Esophagus squamous epithelium (tissue), 4 donors: ENCODE results near the gene ZDHHC11B.
"Not testable (repeated sequence)": the region's sequence is repeated elsewhere in the genome, so short reads cannot be mapped to it uniquely, and the experiment has no call there.

Experiments
- POLR2A ChIP-seq, 4 donors: fragments of 450-650 bp; IDR thresholded peaks; one replicate each; pipeline ENCODE4 v1.6.1; 2017; ENCODE audit warnings: antibody characterized with exemption in 4 of 4, mild to moderate bottlenecking in 4 of 4, moderate library complexity in 3 of 4
- TF ChIP-seq, protein P1 (sequence below), 6 experiments: fragments of 450-650 bp in 4 of 6; fragments of 200-600 bp in 2 of 6; sonication (generic) in 2 of 6; IDR thresholded peaks; one replicate each; pipeline ENCODE4 v1.5.1; 2016 to 2019; ENCODE audit warnings: antibody characterized with exemption in 6 of 6, mild to moderate bottlenecking in 4 of 6, moderate library complexity in 4 of 6

DNA sequence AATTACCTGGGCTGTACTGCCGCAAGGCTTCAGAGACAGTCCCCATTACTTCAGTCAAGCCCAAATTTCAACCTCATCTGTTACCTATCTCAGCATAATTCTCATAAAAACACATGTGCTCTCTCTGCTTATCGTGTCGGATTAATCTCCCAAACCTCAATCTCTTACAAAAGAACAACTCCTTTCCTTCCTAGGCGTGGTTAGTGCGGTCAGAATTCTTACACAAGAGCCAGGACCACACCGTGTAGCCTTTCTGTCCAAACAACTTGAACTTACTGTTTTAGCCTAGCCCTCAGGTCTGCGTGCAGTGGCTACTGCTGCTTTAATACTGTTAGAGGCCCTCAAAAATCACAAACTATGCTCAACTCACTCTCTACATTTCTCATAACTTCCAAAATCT is 78.4 kb downstream of the ZDHHC11B start:
- TF ChIP-seq, protein P1, sequence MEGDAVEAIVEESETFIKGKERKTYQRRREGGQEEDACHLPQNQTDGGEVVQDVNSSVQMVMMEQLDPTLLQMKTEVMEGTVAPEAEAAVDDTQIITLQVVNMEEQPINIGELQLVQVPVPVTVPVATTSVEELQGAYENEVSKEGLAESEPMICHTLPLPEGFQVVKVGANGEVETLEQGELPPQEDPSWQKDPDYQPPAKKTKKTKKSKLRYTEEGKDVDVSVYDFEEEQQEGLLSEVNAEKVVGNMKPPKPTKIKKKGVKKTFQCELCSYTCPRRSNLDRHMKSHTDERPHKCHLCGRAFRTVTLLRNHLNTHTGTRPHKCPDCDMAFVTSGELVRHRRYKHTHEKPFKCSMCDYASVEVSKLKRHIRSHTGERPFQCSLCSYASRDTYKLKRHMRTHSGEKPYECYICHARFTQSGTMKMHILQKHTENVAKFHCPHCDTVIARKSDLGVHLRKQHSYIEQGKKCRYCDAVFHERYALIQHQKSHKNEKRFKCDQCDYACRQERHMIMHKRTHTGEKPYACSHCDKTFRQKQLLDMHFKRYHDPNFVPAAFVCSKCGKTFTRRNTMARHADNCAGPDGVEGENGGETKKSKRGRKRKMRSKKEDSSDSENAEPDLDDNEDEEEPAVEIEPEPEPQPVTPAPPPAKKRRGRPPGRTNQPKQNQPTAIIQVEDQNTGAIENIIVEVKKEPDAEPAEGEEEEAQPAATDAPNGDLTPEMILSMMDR (IDR thresholded peaks at IDR 0.05), result not testable (repeated sequence)
- not testable (repeated sequence) for TF ChIP-seq POLR2A (IDR thresholded peaks at IDR 0.05)
